ENCODE data around the gene CDS2. TPM values are rescaled to one million over a fixed set of nuclear protein-coding genes. Genes with fewer than 3 reads are reported as not detected.

CDS2 gene
- total and polyA plus RNA-seq, 2 of the 13 experiments (the other 11 are each of a cell fraction or from before 2014, with no cell fraction given) = 81.3 to 153 TPM

- TF ChIP-seq SAP130 (CRISPR knock-in tag; IDR thresholded peaks at IDR 0.05; ENCODE audit: low read depth) (peak; percentile 93), GFI1 (CRISPR knock-in tag; IDR thresholded peaks at IDR 0.05; ENCODE audit: borderline replicate concordance) (peak; percentile 92), IKZF1 (IDR thresholded peaks at IDR 0.05) (no peak), ZNF260 (CRISPR knock-in tag; IDR thresholded peaks at IDR 0.05; ENCODE audit: borderline replicate concordance, low read depth) (no peak), ZNF784 (CRISPR knock-in tag; IDR thresholded peaks at IDR 0.05; ENCODE audit: borderline replicate concordance) (0 out of 2 replicates have a peak, but pooled peaks have one; percentile 36), BRD4 (CRISPR knock-in tag; IDR thresholded peaks at IDR 0.05) (peak; percentile 57), KLF6 (CRISPR knock-in tag; IDR thresholded peaks at IDR 0.05) (0 out of 2 replicates have a peak, but pooled peaks have one; percentile 23), NCOA1 (CRISPR knock-in tag; IDR thresholded peaks at IDR 0.05) (no peak), AKAP8 (CRISPR knock-in tag; IDR thresholded peaks at IDR 0.05) (no peak), SMC3 (IDR thresholded peaks at IDR 0.05; ENCODE audit: low read length) (peak; percentile 54; the same call in 1 of the 2 replicates), ZNF891 (CRISPR knock-in tag; IDR thresholded peaks at IDR 0.05) (peak; percentile 87; the same call in 1 of the 2 replicates), HNF1A (IDR thresholded peaks at IDR 0.05; ENCODE audit: low read depth) (peak; percentile 45; the same call in 1 of the 2 replicates), HNF1A (CRISPR knock-in tag; IDR thresholded peaks at IDR 0.05; ENCODE audit: borderline replicate concordance) (no peak), SATB2 (CRISPR knock-in tag; IDR thresholded peaks at IDR 0.05) (no peak), KIAA2018 (CRISPR knock-in tag; IDR thresholded peaks at IDR 0.05; ENCODE audit: borderline replicate concordance) (no peak)
These were observed 23.6 kb downstream of the CDS2 start (continued) for GRCh38 chr20:5150226-5151076.

Measured in HepG2 (cell line).